ENCODE measurements around the gene CLDN9. TPM values are rescaled to one million over a fixed set of nuclear protein-coding genes. Genes with fewer than 3 reads are reported as not detected.
A peak's percentile ranks its signal among the peaks of the same experiment; 100 is the strongest.

Gene CLDN9
- total and polyA plus RNA-seq, 9 of the 15 experiments (the other 6 are each of a cell fraction or from before 2014, with no cell fraction given), result 0.12 to 0.44 (median 0.22) TPM; not detected in 4

DNA sequence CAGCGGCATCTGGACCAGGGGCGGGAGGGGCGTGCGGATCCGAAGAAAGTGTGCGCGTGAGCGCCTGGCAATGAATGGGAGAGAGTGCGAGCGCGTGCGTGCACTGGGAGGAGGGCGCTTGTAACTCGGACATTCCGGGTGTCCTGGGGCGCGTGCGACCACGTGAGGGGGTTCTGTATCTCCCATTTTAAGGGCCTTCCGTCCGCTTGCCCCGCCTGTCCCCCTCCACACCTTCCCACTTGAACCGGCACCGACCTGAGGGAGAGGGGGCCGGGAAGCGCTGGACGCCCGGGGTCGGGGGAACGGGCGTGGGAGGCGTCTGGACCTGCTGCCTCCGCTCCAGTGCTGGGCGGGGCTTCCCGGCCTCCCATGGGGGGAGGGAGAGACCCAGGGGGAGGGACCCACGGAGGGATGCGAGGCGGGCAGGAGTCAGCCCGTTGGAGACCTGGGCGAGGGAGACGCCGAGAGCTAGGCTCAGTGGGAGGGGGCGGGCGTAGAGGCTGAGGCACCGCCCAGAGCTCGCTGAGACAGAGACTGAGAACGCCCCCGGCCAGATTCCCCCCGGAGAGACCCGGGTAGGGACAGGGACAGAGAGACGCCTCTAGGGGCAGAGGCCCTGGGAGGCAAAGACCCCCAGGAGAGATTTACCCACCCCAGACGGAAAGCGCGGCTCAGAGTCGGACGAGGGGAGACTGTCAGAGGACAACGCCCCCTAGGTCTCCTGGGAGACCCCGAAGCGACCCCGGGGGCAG, 48.8 kb upstream of the CLDN9 start, which contains the start of gene KREMEN2 (continued):
- TF ChIP-seq, protein P1, sequence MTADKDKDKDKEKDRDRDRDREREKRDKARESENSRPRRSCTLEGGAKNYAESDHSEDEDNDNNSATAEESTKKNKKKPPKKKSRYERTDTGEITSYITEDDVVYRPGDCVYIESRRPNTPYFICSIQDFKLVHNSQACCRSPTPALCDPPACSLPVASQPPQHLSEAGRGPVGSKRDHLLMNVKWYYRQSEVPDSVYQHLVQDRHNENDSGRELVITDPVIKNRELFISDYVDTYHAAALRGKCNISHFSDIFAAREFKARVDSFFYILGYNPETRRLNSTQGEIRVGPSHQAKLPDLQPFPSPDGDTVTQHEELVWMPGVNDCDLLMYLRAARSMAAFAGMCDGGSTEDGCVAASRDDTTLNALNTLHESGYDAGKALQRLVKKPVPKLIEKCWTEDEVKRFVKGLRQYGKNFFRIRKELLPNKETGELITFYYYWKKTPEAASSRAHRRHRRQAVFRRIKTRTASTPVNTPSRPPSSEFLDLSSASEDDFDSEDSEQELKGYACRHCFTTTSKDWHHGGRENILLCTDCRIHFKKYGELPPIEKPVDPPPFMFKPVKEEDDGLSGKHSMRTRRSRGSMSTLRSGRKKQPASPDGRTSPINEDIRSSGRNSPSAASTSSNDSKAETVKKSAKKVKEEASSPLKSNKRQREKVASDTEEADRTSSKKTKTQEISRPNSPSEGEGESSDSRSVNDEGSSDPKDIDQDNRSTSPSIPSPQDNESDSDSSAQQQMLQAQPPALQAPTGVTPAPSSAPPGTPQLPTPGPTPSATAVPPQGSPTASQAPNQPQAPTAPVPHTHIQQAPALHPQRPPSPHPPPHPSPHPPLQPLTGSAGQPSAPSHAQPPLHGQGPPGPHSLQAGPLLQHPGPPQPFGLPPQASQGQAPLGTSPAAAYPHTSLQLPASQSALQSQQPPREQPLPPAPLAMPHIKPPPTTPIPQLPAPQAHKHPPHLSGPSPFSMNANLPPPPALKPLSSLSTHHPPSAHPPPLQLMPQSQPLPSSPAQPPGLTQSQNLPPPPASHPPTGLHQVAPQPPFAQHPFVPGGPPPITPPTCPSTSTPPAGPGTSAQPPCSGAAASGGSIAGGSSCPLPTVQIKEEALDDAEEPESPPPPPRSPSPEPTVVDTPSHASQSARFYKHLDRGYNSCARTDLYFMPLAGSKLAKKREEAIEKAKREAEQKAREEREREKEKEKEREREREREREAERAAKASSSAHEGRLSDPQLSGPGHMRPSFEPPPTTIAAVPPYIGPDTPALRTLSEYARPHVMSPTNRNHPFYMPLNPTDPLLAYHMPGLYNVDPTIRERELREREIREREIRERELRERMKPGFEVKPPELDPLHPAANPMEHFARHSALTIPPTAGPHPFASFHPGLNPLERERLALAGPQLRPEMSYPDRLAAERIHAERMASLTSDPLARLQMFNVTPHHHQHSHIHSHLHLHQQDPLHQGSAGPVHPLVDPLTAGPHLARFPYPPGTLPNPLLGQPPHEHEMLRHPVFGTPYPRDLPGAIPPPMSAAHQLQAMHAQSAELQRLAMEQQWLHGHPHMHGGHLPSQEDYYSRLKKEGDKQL (CRISPR knock-in tag; IDR thresholded peaks at IDR 0.05; ENCODE audit: borderline replicate concordance), result no peak
- TF ChIP-seq ZNF436 (CRISPR knock-in tag; IDR thresholded peaks at IDR 0.05) (no peak), CREM (IDR thresholded peaks at IDR 0.05; ENCODE audit: low read depth) (no peak; the same call in none of the 2 replicates), LEF1 (IDR thresholded peaks at IDR 0.05) (0 out of 2 replicates have a peak, but pooled peaks have one; percentile 28), CBFA2T2 (conservative IDR thresholded peaks at IDR 0.05) (no peak), BCOR (IDR thresholded peaks at IDR 0.05) (no peak), ZNF507 (tag; conservative IDR thresholded peaks at IDR 0.05) (no peak), CBX5 (IDR thresholded peaks at IDR 0.05; ENCODE audit: borderline replicate concordance, low read depth) (no peak), ZFPM2 (CRISPR knock-in tag; IDR thresholded peaks at IDR 0.05) (no peak), SMARCE1 (IDR thresholded peaks at IDR 0.05) (no peak), TEAD1 (CRISPR knock-in tag; IDR thresholded peaks at IDR 0.05) (peak in 1 of 2 experiments; percentile 88; a peak in 1 of 4 replicates), HLTF (IDR thresholded peaks at IDR 0.05) (no peak; the same call in 1 of the 2 replicates), ARID1B (IDR thresholded peaks at IDR 0.05) (0 out of 2 replicates have a peak, but pooled peaks have one; percentile 26)
- TF ChIP-seq, protein P2, sequence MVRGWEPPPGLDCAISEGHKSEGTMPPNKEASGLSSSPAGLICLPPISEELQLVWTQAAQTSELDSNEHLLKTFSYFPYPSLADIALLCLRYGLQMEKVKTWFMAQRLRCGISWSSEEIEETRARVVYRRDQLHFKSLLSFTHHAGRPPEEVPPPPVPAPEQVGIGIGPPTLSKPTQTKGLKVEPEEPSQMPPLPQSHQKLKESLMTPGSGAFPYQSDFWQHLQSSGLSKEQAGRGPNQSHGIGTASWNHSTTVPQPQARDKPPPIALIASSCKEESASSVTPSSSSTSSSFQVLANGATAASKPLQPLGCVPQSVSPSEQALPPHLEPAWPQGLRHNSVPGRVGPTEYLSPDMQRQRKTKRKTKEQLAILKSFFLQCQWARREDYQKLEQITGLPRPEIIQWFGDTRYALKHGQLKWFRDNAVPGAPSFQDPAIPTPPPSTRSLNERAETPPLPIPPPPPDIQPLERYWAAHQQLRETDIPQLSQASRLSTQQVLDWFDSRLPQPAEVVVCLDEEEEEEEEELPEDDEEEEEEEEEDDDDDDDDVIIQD (CRISPR knock-in tag; IDR thresholded peaks at IDR 0.05), result no peak
- TF ChIP-seq, protein P3, sequence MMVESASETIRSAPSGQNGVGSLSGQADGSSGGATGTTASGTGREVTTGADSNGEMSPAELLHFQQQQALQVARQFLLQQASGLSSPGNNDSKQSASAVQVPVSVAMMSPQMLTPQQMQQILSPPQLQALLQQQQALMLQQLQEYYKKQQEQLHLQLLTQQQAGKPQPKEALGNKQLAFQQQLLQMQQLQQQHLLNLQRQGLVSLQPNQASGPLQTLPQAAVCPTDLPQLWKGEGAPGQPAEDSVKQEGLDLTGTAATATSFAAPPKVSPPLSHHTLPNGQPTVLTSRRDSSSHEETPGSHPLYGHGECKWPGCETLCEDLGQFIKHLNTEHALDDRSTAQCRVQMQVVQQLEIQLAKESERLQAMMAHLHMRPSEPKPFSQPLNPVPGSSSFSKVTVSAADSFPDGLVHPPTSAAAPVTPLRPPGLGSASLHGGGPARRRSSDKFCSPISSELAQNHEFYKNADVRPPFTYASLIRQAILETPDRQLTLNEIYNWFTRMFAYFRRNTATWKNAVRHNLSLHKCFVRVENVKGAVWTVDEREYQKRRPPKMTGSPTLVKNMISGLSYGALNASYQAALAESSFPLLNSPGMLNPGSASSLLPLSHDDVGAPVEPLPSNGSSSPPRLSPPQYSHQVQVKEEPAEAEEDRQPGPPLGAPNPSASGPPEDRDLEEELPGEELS (CRISPR knock-in tag; IDR thresholded peaks at IDR 0.05; ENCODE audit: borderline replicate concordance), result peak; percentile 34; the same call in 1 of the 2 replicates
- TF ChIP-seq, protein P4, sequence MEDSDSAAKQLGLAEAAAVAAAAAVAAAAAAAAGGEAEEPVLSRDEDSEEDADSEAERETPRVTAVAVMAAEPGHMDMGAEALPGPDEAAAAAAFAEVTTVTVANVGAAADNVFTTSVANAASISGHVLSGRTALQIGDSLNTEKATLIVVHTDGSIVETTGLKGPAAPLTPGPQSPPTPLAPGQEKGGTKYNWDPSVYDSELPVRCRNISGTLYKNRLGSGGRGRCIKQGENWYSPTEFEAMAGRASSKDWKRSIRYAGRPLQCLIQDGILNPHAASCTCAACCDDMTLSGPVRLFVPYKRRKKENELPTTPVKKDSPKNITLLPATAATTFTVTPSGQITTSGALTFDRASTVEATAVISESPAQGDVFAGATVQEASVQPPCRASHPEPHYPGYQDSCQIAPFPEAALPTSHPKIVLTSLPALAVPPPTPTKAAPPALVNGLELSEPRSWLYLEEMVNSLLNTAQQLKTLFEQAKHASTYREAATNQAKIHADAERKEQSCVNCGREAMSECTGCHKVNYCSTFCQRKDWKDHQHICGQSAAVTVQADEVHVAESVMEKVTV (CRISPR knock-in tag; IDR thresholded peaks at IDR 0.05), result no peak
